ENCODE results near the gene RPL27. TPM values are rescaled to one million over a fixed set of nuclear protein-coding genes. Genes with fewer than 3 reads are reported as not detected.

Gene RPL27
- total and polyA plus RNA-seq, 2 experiments from 2014 or later: 958 to 971 TPM

GRCh38 chr17:43051969-43052368 lies 53.8 kb downstream of the RPL27 start:
- no peaks in the 10 kb centered on the region for H3K27me3 ChIP-seq
- no peak for DNase-seq (ENCODE audit: low read depth in 1 of 2, low spot score in 1 of 2)
- H3K36me3 ChIP-seq: no peaks in the 10 kb centered on the region
- H3K4me1 ChIP-seq (ENCODE audit: low read depth): no peaks in the 10 kb centered on the region
- H3K27ac ChIP-seq: no peak overlapping the region
- no peak overlapping the region for H3K4me3 ChIP-seq
- H3K9me3 ChIP-seq (ENCODE audit: low read depth): no peaks in the 10 kb centered on the region
- no peak for TF ChIP-seq CTCF (IDR thresholded peaks at IDR 0.05; ENCODE audit: low read depth, low read length)

Other genes starting within 250 kb of the RPL27 start
- 16.2 and 16.5 TPM in 2 replicates for gene RAMP2, start 237.2 kb upstream of the RPL27 start, total RNA-seq
- gene RAMP2, start 237.2 kb upstream of the RPL27 start, polyA plus RNA-seq: 20.6 and 28.0 TPM in 2 replicates
- 101 and 129 TPM in 2 replicates for gene VPS25, start 225.0 kb upstream of the RPL27 start, total RNA-seq
- gene VPS25, start 225.0 kb upstream of the RPL27 start, polyA plus RNA-seq: 133 and 136 TPM in 2 replicates
- 0.04 and 1.6 TPM in 2 replicates for gene WNK4, start 217.8 kb upstream of the RPL27 start, total RNA-seq
- 0.67 and 0.71 TPM in 2 replicates for gene WNK4, start 217.8 kb upstream of the RPL27 start, polyA plus RNA-seq
- 84.1 and 113 TPM in 2 replicates for gene COA3, start 199.7 kb upstream of the RPL27 start, total RNA-seq
- 228 and 275 TPM in 2 replicates for gene COA3, start 199.7 kb upstream of the RPL27 start, polyA plus RNA-seq
- 0.27 TPM in 1 of 2 replicates, not detected in the other for gene CNTD1, start 199.6 kb upstream of the RPL27 start, total RNA-seq
- gene CNTD1, start 199.6 kb upstream of the RPL27 start, polyA plus RNA-seq: 2.5 and 3.9 TPM in 2 replicates
- gene BECN1, start 174.1 kb upstream of the RPL27 start, total RNA-seq: 64.5 and 112 TPM in 2 replicates
- 65.2 and 71.5 TPM in 2 replicates for gene BECN1, start 174.1 kb upstream of the RPL27 start, polyA plus RNA-seq
- gene PSME3, start 165.0 kb upstream of the RPL27 start, total RNA-seq: 59.4 and 72.3 TPM in 2 replicates
- 77.0 and 104 TPM in 2 replicates for gene PSME3, start 165.0 kb upstream of the RPL27 start, polyA plus RNA-seq
- 2.5 and 5.6 TPM in 2 replicates for gene AOC2, start 153.8 kb upstream of the RPL27 start, total RNA-seq
- 2.4 and 4.8 TPM in 2 replicates for gene AOC2, start 153.8 kb upstream of the RPL27 start, polyA plus RNA-seq
- gene AOC3, start 147.2 kb upstream of the RPL27 start, total RNA-seq: 2.3 and 5.2 TPM in 2 replicates
- 2.6 and 3.4 TPM in 2 replicates for gene AOC3, start 147.2 kb upstream of the RPL27 start, polyA plus RNA-seq
- gene G6PC1, start 97.6 kb upstream of the RPL27 start, total RNA-seq: not detected in 2 replicates
- gene G6PC1, start 97.6 kb upstream of the RPL27 start, polyA plus RNA-seq: not detected in 2 replicates
- 36.1 and 37.0 TPM in 2 replicates for gene AARSD1, start 34.0 kb upstream of the RPL27 start, total RNA-seq
- 76.1 and 82.1 TPM in 2 replicates for gene AARSD1, start 34.0 kb upstream of the RPL27 start, polyA plus RNA-seq
- 42.8 and 50.8 TPM in 2 replicates for gene PTGES3L, start 18.3 kb upstream of the RPL27 start, total RNA-seq
- gene PTGES3L, start 18.3 kb upstream of the RPL27 start, polyA plus RNA-seq: 72.9 and 86.1 TPM in 2 replicates
- gene RUNDC1, start 17.9 kb upstream of the RPL27 start, total RNA-seq: 20.5 and 28.8 TPM in 2 replicates
- gene RUNDC1, start 17.9 kb upstream of the RPL27 start, polyA plus RNA-seq: 33.8 and 39.0 TPM in 2 replicates
- 4.7 and 6.8 TPM in 2 replicates for gene IFI35, start 8.4 kb downstream of the RPL27 start, total RNA-seq
- gene IFI35, start 8.4 kb downstream of the RPL27 start, polyA plus RNA-seq: 8.7 and 9.4 TPM in 2 replicates
- gene VAT1, start 24.0 kb downstream of the RPL27 start, total RNA-seq: 264 and 312 TPM in 2 replicates
- gene VAT1, start 24.0 kb downstream of the RPL27 start, polyA plus RNA-seq: 207 and 216 TPM in 2 replicates
- gene RND2, start 26.8 kb downstream of the RPL27 start, total RNA-seq: 18.5 and 18.8 TPM in 2 replicates
- gene RND2, start 26.8 kb downstream of the RPL27 start, polyA plus RNA-seq: 19.9 and 23.1 TPM in 2 replicates
- gene BRCA1, start 126.9 kb downstream of the RPL27 start, total RNA-seq: 11.3 and 12.9 TPM in 2 replicates
- gene BRCA1, start 126.9 kb downstream of the RPL27 start, polyA plus RNA-seq: 7.2 and 7.4 TPM in 2 replicates
- 50.1 and 62.8 TPM in 2 replicates for gene NBR1, start 172.8 kb downstream of the RPL27 start, total RNA-seq
- gene NBR1, start 172.8 kb downstream of the RPL27 start, polyA plus RNA-seq: 45.5 and 51.8 TPM in 2 replicates
- gene TMEM106A, start 213.5 kb downstream of the RPL27 start, total RNA-seq: 4.2 and 5.8 TPM in 2 replicates
- 6.1 and 6.6 TPM in 2 replicates for gene TMEM106A, start 213.5 kb downstream of the RPL27 start, polyA plus RNA-seq
- 0.48 TPM in 1 of 2 replicates, not detected in the other for gene CCDC200, start 230.2 kb downstream of the RPL27 start, total RNA-seq
- 2.8 and 6.1 TPM in 2 replicates for gene CCDC200, start 230.2 kb downstream of the RPL27 start, polyA plus RNA-seq
- gene RNU2-1, start 235.6 kb downstream of the RPL27 start, total RNA-seq: not detected in 2 replicates
- 3.4 TPM in 1 of 2 replicates, not detected in the other for gene RNU2-1, start 235.6 kb downstream of the RPL27 start, polyA plus RNA-seq